Left hindlimb (tissue), 1 donor: Measurements from ENCODE around the gene TMF1.

ENCODE experiments used
- DNase-seq: peaks from one replicate; pipeline ENCODE4 v3.0.0-alpha.2; 2018

Gene TMF1, protein sequence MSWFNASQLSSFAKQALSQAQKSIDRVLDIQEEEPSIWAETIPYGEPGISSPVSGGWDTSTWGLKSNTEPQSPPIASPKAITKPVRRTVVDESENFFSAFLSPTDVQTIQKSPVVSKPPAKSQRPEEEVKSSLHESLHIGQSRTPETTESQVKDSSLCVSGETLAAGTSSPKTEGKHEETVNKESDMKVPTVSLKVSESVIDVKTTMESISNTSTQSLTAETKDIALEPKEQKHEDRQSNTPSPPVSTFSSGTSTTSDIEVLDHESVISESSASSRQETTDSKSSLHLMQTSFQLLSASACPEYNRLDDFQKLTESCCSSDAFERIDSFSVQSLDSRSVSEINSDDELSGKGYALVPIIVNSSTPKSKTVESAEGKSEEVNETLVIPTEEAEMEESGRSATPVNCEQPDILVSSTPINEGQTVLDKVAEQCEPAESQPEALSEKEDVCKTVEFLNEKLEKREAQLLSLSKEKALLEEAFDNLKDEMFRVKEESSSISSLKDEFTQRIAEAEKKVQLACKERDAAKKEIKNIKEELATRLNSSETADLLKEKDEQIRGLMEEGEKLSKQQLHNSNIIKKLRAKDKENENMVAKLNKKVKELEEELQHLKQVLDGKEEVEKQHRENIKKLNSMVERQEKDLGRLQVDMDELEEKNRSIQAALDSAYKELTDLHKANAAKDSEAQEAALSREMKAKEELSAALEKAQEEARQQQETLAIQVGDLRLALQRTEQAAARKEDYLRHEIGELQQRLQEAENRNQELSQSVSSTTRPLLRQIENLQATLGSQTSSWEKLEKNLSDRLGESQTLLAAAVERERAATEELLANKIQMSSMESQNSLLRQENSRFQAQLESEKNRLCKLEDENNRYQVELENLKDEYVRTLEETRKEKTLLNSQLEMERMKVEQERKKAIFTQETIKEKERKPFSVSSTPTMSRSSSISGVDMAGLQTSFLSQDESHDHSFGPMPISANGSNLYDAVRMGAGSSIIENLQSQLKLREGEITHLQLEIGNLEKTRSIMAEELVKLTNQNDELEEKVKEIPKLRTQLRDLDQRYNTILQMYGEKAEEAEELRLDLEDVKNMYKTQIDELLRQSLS

DNA sequence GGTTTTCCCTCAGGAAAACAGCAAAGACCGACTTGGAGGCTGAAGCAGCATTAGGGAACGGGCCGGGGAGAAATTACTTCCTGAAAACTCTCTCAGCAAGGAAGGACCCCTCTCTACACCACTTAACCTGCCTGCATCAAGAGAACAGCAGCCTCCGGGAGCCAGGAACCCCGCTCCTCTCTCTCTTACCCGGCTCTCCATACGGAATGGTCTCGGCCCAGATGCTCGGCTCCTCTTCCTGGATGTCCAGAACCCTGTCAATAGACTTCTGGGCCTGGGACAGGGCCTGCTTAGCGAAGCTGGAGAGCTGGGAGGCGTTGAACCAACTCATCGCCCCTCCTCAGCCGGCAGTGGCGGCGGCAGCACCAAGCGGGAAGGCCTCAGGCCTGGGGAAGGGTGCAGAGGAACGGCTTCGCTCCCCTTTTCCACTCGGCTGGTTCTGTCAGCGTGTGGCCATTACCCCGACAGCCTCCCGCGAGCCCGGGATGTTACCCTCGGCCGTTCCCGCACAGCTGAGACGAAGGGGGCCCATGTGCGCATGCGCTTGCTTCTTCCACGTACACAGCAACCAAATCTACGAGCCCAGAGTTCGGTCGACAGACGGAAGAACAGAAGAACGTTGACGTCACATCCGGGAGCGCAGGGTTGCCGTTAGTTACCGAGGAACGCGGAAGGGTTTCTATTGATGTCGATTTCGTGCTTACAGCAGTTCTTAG is at the start of gene TMF1:
Gene TMF1, minus strand, starts transcription at position 578 of the 716 bp plus-strand sequence. Its CDS starts 247 bp downstream, at position 331.
- DNase-seq: peak; percentile 98

DNA sequence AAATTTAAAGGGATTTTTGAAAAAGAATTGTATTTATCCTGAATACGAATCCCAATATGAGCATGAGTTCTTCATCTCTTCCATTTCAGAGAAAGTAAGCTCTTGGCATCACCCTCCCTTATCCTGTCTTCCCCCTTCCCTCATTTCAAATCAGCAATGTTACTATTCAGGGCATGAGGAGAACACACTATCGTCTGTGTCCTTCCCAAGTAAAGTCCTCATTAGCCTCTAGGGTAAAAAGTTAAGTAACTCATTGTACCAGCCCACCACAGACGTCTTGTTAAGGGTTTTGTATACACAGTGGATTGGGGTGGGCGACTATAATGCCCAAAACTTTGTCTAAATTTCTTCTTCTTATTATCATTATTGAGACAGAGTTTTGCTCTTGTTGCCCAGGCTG is 47.4 kb upstream of the TMF1 start:
- DNase-seq: no peak

DNA sequence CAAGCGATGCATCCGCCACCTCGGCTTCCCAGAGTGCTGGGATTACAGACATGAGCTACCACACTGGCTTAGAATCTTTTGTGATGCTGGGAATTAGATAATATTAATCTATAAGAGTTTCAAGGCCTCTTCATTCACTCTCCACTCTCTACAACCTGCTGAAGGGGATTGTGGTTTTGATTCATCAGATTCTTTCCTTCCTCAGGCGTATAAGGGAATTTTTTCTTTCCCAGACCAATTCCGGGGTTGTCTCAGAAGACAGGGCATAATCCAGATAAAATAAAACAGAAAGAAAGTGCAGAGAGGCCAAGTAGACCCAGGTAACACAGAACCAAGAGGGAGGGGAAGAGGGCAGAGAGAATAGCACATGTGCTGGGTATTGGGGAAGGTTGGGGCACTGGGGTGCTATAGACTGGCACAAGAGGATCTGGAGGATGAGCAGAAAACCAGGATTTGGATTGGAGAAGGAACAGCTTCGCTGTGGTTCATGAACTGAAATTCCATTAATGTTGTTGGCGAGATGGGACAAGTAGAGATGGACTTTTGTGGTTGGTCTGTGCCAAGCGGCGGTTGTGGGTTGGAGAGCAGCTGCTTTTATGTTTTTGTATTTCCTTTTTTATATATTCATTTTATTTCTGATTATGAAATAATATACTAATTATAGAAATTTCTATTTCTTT is 45.4 kb upstream of the TMF1 start:
- no peak for DNase-seq

DNA sequence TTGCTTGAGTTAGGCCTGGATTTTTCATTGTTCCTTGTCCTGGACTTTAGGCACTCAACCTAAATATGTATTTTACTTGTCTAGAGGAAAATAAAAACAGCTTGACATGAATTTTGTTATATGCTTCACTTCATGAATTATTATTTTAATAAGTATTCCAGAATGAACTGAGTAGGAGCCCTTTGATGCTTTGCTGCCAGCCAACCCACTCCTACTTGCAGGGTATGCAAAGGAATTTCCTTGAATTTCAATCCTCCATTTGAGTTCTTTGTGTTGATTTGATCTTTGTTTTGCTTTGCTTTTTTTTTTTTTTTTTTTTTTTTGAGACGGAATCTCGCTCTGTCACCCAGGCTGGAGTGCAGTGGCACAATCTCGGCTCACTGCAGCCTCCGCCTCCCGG is 44.2 kb upstream of the TMF1 start:
- DNase-seq: no peak

DNA sequence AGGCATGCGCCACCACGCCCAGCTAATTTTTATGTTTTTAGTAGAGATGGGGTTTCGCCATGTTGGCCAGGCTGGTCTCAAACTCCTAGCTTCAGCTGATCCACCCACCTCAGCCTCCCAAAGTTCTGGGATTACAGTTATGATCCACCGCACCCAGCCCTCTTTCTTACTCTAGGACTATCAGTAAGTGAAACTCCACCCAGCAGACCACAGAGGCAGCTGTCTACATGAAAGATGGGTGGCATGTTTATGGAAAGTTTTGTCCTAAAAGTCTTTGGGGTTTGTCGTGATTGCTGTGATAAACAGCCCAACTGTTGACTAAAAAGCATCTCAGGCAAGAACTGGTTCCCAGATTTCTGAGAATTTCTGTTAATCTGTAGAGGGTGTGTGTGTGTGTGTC is 43.5 kb upstream of the TMF1 start:
- DNase-seq: no peak

DNA sequence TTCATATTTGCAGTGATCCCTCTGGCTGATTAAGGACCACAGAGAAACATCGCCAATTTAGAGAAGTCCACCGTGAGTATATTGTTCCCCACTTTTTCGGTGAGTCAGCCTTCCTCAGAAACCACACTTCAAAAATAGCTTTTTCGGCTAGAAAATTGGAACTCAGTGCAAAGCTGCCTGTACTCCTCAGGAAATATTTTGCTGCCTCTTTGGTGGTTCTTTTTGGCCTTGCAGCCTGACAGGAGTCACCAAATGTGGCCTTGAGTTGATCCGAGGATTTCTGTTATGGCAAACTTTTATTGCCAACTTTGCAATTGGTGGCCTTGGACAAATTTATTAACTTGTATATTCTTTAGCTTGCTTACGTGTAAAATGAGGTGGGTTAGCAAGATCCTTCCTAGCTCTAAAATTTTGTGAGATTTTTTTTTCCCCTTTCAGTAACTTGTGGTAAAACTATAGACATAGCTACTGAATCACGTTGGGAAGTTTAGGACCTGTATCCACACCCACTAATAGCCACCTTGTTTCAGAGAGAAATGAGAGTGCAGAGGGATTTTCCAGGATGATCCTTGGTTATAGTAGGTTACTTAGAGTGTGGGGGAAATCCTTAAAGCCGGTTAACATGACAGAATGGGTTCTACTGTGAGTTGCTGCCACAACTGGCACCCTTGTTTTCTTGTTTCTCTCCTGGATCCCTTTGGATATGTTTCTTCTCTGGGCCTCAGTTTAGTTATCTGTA is 42.5 kb upstream of the TMF1 start:
- DNase-seq: no peak

DNA sequence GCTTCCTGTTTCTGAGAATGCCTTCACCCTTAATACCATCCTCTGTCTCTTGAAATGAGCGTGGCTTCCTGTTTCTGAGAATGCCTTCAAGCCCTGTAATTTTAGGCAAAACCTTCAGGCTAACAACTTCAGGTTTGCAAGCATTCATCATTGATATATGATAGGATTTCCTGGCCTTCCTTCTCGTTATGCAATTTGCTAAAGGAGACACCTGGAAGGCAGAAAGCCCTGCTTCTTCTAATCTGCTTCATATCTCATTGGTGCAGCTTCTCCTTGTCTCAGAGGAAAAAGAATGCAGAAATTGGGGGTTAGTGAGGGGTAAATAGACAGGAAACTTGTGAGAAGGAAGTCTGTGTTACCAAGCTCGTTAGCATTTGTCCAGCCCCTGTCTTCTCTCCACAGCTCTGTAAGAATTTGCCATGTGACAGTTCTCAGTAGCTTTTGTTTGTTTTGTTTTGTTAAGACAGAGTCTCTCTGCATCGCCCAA is 39.9 kb upstream of the TMF1 start:
- DNase-seq: no peak

DNA sequence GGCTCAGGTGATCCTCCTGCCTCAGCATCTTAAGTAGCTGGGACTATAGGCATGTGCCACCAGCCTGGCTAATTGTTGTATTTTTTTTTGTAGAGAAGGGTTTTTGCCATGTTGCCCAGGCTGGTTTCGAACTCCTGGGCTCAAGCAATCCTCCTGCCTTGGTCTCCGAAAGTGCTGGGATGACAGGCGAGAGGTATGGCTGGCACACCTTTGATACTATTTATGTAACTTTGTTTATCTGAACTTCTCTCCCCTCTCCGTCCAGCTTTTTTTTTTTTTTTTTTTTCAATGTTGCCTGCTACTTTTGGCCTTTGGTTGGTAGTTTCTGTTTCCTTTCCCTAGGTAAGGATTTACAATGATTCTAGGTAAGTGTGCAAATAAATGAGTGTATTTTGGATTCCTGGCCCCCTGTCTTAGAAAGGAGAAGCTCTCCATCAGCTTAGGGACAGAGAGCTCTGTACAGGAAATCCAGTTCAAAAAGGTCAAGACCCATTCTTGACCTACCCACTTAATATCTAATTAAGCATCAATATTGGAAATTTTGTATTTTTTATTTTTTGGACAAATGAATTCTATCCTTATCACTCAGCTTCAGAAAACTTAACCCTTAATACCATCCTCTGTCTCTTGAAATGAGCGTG is 39.4 kb upstream of the TMF1 start:
- DNase-seq: no peak

DNA sequence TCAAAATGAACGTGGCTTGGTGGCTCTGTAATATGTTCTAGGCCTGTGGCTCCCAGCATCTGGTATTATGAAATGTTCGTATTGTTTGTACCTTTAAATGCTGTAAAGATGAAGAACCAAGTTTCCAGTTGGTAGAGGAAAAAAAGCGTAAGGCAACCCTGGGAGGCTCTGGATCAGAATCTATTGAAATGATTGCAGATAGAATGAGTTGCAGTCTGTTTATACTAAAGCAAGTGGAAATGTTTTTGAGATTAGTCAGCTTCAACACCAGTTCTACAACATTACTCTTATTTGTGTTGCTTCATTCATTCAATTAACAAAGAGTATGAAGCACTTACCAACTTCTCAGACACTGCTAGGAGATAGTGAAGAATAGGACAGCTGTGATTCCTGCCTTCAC is 37.9 kb upstream of the TMF1 start:
- no peak for DNase-seq

DNA sequence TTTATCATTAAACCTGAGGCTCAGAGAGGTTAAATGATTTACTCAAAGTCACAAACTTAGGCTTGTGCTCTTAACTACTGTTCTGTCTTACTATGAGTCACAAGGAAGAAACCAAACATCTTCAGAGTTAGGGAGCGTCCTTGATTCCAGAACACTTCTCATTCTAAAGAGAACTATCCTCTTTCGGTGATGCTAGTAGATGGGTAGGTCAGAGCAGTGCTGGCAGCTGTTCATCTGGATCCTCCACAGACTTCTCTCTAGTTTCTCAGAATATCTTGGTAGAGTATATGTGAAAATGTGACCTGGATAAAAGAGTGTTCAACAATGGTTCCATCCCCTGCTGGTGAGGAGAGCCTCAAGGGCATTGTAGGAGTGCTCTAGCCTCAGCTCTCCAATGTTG is 35.9 kb upstream of the TMF1 start:
- DNase-seq: no peak

DNA sequence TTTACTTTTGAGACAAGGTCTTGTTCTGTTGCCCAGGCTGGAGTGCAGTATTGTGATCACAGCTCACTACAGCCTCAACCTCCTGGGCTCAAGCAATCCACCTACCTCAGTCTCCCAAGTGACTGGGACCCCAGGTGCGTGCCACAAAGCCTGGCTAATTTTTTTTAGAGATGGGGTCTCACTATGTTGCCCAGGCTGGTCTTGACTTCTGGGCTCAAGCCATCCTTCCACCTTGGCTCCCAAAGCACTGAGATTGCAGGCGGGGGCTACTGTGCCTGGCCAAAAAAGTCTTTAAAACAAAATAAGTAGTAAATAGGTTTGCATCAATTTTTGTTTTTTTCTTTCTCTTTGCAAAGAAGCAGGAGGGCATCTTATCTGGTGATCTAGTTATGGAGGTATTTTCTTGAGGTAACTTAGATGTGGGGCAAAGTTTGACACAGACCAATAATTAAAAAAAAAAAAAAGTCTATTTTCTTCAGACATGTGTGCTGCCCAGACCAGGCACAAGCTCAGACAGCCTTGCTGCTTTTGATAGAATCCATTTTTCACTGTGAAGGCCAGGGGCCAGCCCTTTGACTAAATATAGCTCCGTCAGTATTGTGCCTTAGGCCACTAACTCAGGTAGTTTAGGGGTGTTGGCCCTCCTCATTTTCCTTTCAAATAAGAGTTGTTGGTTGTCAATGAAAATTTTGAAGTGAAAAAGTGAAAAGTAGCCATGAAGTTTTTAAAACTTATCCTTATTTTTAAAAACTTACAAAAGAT is 35.1 kb upstream of the TMF1 start:
- DNase-seq: no peak

DNA sequence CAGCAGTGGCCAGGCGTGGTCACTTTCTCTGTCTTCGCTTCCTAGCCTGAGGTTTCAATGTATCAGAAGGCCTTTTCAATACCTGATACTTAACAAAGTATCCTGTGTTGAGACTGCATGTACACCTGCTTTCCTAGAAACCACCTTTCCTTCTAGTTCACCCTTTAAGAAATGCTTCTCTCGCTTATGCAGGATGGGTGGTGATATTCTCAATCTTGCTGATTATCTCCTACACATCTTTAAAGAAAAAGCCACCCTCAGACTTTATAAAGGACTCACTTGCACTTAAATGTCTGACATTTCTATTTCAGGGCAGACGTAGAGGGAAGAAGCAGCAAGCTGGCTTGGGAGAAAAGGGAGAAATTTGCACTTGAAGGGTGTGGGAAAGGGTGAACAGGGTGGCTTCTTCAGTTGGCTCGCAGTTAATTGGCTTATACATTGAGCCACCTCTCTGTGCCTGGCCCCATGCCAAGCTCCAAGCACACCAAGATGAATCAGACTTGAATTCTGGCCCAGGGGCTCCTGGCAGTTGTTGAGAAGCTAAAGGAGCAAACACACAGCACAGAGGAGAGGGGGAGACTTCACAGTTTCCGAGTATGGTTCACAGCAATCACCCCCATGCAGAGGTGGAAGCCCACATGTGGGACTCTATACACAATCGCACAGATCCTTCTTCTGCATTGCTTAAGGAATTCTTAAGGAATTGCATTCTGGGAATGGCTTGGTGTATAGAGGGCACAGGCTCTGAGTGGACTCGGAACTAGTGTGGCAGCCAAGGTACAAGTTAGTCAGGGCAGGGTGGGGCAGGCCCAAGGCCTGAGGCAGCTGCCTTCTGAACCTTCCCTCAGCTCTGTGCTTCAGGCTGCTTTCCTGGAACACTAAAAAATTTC is 33.9 kb upstream of the TMF1 start:
- DNase-seq: peak; percentile 81

DNA sequence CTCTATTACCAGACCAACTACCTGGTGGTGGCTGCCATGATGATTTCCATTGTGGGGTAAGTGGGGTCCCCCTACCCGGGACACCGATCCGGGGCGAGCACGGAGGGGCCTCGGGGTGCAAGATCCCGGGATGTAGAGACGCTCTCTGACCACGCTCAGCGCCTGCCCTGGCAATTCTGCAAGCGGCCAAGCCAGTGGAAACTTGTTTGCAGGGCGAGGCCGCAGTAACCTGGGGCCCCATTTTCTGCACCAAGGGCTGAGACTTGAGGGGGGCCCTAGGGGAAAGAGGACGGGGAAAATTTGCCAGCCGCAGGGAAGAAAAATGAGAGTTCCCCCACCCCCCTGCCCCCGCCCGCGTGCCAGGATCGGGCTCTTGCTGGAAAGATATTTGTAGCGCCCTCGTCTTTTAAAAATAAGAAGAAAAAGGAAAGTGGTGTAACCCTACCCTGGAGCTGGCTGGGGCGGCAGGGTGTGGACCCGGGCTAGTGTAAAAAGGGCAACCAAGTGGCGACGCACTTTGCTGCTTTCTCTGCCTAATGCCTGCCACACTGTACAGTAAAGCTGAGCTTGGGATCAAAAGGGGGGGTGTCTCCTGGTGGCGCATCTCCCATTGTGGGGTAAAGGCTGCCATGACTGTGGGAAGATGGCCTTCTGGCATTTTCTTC is 33.2 kb upstream of the TMF1 start:
- DNase-seq: peak; percentile 49

DNA sequence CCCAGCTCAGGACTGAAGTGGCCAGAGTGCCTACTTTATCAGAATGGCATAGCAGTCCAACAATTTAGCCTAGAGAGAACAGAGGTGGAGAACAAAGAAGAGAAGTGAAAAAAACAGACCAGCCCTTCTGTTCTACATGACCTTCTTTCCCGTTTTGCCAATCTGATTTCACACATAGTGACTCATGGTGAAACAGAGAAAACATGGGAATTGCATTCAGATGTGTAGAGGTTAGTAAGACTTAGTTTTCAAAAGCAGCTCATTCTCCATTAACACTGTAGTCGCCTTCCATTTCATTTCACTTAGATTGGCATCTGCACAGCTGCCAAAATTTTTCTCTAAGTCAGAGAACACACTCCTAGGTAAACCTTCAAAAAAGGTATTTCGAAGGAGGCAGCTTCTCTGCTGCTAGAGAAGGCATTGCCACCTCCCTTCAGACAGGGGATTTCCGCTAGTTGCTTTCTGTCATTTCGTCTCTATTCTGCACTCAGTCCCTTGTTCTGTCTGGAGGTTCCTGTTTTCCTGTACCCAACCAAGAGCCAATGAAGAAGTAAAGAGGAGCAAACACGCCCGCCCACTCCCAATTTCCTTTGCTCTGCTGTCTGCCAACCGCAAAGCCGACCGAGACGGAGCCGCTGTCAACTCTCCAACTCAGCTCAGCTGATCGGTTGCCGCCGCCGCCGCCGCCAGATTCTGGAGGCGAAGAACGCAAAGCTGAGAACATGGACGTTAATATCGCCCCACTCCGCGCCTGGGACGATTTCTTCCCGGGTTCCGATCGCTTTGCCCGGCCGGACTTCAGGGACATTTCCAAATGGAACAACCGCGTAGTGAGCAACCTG is 32.4 kb upstream of the TMF1 start, which contains the start of gene ARL6IP5:
Gene ARL6IP5, plus strand, starts transcription at position 612 of the 842 bp plus-strand sequence. Its CDS starts 111 bp downstream, at position 723.
- DNase-seq: peak; percentile 95

DNA sequence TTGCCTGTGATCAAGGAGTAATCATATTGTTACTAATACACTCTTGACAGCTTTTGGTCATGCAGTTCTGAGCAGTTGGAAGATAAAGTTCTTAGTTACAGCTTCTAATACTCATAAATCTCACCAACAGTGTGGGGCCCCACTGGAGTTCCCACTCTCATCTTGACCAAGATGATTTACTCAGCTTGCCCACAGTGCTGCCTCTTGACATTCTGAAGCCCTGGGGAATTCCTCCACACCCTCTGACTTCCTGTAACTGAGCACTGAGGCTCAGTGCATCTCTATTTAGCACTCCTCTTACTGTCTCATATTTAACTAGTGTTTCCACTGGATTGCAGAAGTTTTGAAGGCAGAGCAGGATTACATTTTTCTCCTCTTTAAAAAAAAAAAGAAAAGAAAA is 30.7 kb upstream of the TMF1 start:
- DNase-seq: no peak

DNA sequence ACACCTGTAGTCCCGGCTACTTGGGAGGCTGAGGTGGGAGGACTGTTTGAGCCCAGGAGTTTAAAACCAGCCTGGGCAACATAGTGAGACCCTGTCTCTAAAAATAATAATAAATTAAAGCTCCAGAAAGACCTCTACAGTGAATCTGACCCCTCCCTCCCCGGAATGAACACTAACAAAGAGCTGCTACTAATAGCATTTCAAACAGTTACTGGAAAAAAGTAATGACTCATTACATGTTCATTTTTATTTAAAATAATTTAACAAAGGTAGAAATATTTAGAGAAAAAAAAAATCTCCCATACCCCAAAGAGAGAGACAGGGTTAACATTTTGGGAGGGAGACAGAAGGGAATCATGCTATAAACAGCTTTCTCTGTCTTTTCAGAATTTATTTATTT is 30.2 kb upstream of the TMF1 start:
- no peak for DNase-seq

DNA sequence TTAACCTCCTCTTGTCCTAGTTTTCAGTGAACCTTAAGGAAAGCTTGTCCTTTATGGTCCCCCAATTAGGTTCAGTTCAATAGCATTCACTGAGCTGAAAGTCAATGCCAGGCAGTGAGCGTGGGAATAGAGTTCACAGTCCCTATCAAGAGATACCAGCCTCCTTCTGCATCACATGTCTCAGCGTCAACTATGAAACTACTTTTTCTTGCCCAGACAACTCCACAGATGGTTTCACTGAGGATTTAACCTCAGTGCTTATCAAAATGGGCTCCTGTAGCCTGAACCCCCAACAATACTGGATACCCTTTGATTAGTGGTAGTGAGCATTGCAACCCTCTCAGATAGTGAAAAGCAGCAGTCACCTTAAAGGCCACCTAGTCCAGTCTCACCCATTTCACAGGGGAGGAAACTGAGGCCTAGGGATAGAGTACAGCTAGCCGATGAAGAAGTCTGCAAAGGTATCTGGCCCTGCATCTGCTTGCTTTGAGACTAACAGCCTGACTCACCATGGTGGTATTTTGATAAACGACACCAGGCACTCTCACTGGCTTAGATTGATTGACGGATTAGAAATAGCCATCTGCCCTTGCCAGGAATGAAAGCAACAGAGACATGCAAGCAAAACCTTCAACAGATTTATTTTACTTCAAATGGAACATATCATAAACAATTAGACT is 29.6 kb upstream of the TMF1 start:
- DNase-seq: no peak
